EL (cell line): Measurements from ENCODE around the gene CLASP1.
"Not testable (repeated sequence)": the region's sequence is repeated elsewhere in the genome, so short reads cannot be mapped to it uniquely, and the experiment has no call there.

Experiments
- DNase-seq: peaks from one replicate; pipeline ENCODE4 v3.0.0-alpha.2; 2016

CLASP1 gene

DNA sequence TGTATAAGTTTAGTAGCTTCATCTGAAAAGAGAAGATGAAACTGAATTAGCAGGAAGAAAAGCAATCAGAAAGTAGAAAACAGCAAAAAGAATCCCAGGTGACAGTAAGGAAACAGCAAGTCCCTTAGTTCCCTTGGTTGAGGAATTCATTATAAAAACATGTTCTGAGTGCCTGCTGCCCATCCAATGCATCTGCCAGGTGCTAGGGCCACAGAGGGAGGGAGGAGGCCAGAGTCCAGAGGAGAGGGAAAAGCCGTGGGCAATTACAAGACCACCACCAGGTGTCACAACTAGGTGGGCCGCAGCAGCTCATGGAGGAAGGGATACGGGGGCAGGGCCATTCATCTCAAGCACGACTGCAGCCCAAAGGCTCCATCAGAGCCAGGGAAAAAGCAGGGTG lies 308.3 kb downstream of the CLASP1 start:
- DNase-seq = no peak

DNA sequence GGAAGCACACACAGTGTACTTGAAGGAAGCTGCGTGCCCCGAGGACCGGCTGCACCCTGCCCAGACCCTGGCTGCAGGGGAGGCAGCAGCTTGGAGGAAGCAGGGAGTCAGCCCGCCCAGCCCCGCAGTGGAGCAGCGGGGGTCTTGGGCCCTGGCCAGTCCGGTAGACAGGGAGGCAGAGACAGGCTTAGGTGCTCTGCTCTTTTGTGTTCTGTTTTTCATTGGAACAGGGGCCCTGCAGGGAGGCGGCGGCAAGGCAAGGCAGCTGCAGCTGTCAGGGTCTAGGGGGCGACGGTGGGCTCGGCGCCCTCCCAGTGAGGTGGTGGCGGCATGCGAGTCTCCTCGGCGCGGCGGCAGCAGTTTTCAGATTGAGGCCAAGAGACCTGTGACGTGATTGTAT lies 311.0 kb downstream of the CLASP1 start:
- DNase-seq = no peak

DNA sequence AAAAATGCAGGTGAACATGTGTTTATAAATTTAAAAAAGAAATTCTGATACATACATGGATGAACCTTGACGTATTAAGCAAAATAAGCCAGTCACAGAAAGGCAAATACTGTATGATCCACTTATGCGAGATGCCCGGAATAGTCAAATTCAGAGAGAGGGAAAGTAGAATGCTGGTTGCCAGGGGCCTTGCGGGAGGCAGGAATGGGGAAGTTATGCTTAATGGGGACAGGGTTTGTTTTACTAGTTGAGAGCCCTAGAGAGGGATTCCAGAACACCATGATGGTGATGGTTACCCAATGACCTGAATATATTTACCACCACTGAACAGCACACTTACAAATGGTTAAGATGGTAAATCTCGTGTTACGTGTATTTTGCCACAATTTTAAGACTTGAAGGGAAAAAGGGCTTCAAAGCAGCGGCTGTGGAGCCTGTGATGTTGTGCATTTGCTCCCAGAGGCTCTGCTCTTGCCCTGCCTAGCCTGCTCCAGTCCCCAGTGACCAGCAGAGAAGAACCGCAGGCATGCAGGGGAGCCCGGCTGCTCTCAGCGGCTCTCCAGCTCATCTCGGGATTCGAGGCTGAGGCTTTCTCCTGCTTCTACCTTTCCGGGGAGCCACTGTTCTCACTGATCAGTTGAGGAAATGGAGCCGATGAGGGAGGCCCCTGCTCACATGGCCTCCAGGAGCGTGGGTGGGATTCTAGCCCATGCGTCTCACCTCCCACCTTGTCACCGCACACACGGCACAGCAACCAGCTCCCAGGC lies 312.6 kb downstream of the CLASP1 start:
- no peak for DNase-seq

DNA sequence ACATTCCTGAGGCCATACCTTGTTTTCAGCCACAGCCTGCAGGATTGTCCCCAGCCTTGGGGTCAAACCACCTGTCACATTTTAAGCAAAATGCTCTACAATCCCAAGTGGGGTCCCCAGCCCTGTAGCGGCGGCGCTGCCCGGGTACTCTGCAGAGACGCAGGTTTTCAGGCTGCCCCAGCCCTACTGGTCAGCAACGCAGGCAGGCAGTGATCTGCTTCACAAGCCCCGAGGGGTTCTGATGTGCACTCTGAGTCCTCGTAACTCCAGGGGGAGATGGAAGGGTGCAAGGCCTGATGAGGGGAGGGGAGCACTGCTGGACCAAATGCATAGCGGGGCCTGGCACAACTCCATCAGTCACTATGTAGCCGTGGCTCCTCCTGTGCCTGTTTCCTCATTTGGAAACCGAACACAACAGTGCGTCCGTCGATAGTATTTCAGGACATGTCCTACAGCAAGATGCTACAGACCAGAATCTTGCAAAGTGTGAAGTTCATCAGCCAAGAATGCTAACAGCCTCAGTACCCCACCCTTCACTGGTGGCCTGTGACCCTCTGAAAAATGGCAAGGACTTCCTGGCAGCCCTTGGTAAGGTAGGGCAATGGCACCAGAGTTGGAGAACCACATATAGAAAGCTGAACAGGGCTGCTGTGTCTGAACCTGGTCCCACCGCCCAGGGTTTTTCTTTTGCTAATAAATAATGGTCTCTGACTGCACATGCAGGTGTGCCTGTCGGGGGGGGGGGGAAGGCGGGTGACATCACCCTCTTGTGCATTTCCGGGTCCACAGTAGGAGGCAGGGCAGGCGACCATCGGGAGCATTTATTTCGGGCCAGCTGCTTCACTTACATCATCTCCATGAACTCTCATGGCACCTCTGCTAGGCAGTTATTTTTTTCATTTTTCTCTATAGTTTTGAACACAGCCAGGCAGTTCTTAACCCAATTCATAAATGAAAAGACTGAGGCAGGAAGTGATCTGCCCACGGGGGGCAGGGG lies 313.7 kb downstream of the CLASP1 start:
- DNase-seq = no peak

DNA sequence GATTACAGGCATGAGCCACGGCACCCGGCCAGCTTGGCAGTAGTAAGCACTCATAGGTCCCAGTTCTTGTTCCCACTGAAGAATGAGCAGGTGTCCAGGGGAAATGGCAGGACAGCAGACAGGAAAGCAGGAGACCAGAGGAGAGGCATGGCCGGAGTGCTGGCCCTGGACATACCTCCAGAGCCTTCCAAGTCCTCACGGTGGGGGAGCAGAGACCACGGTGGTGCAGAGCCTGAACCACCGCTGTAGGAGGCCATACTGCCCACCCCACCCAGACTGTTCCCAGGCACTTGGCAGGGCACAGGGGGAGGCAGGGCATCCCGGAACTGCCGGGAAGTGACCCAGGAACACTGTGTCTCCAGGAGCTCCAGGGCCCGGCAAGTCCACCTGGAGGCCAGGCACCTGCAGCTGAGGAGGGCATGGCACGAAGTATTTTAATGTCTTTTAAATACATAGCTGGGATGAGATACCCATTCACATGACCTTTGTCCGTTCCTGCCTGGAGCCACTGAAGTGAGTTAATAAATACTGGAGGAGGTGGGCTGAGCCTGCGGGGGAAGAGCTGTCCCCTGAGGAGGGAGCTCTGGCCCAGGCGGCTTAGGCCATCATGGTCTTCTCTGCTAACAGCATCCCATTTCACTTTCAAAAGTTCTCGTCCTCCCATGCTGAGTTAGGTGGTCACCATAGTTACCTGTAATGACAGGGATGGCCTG lies 314.5 kb downstream of the CLASP1 start:
- DNase-seq = no peak

DNA sequence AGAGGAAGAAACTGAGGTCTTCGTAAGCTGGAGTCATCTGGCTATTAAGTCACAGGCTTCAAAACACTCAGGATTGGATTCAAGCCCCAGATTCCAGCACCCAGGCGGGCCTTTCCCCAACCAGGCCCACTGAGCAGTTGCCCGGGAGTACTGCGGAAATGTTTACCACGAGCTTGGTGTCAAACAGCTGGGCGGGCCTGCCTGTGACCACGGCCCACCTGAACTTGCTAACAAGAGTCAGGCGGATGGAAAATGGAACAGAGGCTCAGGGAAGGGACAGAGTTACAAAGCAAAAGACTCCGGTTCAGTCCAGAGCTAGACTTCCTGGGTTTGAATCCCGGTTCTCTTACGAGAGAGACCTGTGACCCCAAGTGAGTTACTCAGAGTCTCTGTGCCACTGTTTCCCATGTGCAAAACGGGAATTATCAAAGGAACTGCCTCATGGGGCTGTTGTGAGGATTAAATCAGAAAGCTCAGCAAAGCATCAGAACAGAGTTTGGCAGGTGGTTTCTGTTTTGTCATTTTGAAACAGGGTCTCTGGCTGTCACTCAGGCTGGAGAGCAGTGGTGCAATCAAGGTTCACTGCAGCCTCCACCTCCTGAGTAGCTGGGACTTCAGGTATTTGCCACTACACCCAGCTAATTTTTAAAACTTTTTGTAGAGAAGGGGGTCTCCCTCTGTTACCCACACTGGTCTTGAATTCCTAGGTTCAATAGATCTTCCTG lies 315.3 kb downstream of the CLASP1 start:
- DNase-seq = no peak

DNA sequence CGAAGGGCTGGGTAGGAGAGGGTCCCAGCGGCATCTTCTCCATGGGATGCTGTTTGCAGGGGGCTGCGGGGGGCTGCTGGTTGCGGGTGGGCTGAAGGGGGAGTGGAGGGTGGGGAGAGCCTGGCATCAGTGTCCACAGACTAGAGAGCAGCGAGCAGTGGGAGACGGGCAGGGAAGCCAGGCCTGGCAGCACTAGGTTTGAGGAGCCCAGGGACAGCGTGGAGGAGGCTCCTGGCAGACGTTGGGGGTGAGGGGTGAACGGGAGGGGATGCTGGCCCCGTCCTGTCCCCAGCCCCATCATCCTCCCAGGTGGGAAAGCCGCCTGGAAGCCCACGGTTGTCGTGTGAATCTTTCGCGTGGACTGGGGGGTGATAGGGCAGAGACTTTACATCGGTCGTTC lies 316.0 kb downstream of the CLASP1 start:
- DNase-seq = no peak

DNA sequence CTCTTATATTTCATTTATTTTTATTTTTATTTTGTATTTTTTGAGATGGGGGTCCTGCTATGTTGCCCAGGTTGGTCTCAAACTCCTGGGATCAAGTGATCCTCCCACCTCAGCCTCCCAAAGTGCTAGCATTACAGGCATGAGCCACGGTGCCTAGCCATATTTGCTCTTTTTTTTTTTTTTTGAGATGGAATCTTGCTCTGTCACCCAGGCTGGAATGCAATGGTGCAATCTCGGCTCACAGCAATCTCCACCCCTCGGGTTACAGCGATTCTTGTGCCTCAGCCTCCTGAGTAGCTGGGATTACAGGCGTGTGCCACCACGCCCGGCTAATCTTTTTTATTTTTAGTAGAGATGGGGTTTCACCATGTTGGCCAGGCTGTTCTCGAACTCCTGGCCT lies 317.9 kb downstream of the CLASP1 start:
- DNase-seq = not testable (repeated sequence)

DNA sequence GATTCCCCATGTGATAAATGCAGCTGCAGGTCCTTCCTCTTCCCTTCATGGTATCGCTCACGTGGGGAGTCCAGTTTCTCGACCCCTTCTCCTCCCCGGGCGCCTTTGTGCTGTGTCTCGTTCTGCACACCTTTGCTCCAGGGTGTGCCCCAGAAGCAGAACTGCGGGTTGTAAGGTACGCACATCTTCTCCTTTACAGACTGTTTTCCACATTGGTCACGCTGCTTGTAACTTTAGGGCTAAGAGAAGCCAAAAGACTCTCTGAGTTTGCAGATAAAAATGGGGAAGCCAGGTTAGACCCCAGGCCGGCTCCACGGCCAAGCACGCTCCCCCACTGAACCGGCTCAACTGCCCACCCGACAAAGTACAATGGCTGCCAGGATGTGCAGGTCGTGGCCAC lies 318.3 kb downstream of the CLASP1 start:
- no peak for DNase-seq

DNA sequence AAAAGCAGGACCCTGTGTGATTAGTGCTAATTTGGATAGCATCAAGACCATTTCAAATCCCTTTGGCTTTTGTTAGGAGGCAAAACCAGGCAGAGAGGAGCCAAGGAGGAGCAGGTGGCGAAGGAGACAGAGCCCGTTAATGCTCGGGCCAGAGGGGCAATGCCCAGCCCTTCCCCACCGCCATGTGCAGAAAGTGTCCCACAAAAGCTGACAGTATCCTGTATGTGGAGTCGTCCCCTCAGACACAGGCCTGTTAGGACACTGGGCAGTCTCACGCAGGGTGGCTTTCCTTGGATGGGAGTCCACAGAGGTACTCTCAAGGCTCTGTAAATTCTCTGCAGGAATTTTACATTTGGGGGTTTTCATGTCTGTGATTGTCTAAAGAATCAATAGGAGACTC lies 319.5 kb downstream of the CLASP1 start:
- DNase-seq = no peak

DNA sequence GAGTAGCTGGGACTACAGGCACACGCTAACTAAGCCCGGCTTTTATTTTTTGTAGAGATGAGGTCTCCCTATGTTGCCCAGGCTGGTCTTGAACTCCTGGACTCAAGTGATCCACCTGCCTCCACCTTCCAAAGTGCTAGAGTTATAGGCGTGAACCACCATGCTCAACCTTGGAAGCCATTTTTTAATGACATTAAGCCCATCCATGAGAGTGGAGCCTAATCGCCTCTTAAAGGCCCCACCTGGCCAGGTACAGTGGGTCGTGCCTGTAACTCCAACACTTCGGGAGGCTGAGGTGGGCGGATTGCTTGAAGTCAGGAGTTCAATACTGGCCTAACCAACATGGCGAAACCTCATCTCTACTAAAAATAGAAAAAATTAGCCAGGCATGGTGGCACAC lies 322.6 kb downstream of the CLASP1 start:
- DNase-seq = no peak

DNA sequence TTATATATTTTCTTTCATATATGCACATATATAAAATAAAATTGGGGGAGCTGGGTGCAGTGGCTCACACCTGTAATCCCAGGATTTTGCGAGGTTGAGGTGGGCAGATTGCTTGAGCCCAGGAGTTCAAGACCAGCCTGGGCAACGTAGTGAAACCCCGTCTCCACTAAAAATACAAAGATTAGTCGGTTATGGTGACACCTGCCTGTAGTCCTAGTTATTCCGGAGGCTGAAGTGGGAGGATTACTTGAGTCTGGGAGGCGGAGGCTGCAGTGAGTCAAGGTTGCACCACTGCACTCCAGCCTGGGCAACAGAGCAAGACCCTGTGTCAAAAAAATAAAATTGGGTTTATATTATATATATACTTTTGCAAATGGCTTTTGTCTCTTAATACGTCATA lies 324.7 kb downstream of the CLASP1 start:
- DNase-seq = no peak

DNA sequence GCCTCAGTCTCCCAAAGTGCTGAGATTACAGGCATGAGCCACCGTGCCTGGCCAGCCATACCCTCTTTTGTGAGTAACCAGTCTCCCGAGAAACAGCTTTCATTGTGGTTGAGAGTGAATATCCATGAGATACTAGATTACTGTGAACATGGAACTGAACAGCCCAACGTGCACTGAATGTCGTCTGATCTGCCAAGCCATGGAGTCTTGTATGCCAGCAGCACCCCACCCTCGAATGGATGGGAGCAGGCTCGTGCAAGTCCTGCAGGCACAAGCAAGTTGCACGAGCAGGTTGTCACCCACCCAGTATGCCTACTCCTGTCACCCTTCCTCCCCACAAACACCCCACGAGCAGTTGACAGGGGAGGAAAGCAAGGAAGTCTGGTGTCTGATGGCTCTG lies 327.8 kb downstream of the CLASP1 start:
- no peak for DNase-seq

DNA sequence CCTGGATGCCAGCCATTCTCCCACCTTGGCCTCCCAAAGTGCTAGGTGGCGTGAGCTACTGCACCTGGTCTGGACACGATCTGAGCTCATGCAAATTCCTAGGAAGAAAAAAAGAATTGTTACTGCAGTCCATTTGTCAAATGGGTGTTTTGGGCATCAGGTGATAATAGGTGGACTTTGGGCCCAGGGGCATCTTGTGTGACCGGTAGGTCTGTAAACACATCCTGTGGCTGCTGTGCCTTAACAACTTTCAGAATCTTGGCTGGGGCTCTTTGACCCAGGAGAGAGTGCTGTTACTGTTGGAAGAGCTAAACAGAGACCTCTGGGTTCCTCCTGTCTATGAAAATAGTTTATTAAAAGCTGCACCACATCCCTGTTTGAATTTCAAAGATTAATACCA lies 329.3 kb downstream of the CLASP1 start:
- DNase-seq = no peak

DNA sequence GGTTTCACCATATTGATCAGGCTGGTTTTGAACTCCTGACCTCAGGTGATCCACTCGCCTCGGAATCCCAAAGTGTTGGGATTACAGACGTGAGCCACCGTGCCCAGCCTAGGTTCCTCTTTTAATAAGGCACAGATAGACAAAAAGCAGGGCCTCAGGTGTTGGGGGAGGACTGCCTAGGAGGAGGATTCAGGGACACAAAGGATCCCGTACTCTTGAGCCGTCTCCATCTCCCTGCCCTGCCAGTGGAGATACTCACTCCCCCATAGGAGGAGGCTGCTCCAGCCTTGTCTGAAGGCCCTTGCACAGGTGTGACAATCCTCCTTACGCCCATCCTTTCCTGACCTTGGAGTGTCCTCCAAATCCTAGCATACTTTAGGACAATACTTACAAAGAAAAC lies 332.3 kb downstream of the CLASP1 start:
- no peak for DNase-seq

DNA sequence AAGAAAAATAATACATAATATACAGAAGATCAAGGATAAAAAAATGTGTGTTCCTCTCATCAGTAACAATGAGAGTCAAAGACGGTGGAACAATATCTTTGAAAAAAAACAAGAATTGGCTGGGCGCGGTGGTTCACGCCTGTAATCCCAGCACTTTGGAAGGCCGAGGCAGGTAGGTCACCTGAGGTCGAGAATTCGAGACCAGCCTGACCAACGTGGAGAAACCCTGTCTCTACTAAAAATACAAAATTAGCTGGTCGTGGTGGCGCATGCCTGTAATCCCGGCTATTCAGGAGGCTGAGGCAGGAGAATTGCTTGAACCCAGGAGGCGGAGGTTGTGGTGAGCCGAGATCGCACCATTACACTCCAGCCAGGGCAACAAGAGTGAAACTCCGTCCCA lies 335.6 kb downstream of the CLASP1 start:
- not testable (repeated sequence) for DNase-seq

DNA sequence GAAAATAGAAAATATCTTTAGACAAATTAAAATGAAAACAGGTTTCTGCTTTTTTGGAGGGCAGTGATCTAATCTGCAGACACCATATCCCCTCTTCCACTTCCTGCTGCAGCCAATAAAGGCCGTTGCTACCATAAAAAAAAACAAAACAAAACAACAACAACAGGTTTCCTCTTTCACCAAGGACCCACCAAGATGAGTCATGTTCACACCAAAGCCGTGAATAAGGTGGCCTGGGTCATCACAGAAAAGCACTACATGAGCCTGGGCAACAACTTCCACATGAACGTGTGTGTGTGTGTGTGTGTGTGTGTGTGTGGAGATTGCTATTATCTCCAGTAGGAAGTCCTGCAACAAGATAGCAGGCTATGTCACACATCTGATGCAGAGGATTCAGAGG lies 339.5 kb downstream of the CLASP1 start:
- DNase-seq = no peak

DNA sequence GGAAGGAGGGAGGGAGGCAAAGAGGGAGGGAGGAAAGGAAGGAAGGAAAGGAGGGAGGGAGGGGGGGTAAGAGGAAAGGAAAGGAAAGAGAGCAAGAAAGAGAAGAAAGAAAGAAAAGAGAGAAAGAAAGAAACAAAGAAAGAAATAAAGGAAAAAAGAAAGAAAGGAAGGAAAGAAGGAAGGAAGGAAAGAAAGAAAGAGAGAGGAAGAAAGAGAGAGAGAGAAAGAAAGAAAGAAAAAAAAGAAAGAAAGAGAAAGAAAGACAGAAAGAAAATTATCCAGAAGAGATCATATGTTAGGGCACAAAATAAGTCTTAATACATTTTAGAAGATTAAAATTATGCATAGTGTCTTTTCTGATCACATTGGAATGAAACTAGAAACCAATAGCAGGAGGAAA lies 339.9 kb downstream of the CLASP1 start:
- no peak for DNase-seq

DNA sequence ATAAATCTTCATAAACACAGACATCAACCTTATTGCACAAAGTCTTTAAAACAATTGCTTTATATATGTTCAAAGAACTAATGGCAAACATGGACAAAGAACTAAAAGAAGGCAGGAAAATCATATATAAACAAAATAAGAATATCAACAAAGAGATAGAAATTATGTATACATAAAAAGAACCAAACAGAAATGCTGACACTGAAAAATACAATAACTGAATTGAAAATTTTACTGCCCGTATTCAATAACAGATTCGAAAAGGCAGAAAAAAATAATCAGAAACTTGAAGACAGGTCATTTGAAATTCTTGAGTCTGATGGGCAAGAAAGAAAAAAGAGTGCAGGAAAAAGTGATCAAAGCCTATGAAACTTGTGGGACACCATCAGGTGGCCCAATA lies 342.2 kb downstream of the CLASP1 start:
- DNase-seq = no peak

DNA sequence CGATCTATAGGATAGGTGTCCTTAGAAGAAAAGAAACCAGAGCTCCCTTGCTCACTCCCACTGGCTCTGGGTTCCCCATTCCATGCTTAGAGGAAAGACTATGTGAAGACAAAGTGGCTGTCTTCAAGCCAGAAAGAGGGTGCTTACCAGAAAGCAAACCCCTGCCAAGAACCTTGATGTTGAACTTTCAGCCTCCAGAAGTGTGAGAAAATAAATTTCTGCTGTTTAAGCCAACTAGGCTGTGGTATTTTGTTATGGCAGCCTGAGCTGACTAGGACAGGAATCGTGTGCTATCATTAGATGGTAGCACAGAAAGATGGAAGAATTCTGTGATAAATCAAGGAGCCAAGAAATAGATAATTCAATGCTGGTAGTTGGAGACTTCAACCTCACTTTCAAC lies 344.3 kb downstream of the CLASP1 start:
- DNase-seq = no peak

DNA sequence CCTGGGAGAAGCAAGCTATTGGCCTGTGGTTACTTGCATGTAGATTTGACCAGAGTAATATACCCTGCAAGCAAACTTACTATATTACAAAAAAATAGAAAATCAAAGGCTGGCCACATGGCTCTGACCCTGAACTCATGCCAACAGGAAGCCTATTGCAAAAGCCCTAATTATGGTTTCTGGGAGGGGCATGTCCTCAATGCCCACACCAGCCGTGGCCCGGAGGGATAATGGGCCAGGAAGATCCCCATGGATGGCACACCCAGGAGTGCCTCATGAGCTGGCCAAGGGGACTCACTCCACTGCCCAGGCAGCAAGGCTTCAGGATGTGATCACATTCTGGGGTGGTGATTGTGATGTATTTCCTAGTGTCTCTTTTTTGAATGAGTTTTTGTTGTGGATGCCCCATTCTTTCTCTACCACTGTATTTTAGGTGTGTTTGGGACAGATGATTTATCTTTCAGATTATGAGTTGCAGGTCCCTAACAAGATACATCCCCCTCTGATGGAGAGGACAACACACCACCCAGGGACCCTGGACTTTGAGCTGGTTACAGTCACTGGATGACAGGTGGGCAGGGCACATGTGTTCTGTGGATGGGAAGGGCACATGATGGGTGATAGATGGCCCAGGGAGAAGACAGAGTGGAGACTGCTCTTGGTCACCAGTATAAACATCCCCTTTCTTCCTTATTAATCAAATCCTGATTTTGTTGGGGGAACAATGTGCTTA lies 345.6 kb downstream of the CLASP1 start:
- no peak for DNase-seq

DNA sequence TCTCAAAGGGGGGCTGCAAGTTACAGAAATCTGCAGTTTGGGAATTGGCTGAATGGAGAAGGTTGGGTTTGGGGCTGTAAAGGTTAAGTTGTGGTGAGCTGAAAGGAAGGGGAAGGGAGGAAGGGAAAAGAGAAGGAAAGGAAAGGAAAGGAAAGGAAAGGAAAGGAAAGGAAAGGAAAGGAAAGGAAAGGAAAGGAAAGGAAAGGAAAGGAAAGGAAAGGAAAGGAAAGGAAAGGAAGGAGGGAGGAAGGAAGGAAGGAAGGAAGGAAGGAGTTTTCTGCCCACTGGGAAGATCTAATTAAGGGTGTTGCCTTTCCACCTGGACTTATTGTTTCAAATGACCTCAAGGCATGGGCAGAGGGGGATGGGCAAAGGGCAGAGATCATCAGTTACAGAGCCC lies 348.1 kb downstream of the CLASP1 start:
- DNase-seq = not testable (repeated sequence)
